Right lobe of liver (tissue), 6 donors: Measurements from ENCODE around the gene LAD1. TPM values are rescaled to one million over a fixed set of nuclear protein-coding genes. Genes with fewer than 3 reads are reported as not detected.

ENCODE experiments used
- ATAC-seq, 4 donors: fragments of 200-7000 bp; cut with Tn5 transposase; one replicate each; pipeline ENCODE4 v1.9.1; 2020; ENCODE audit warnings: mild to moderate bottlenecking in 4 of 4, moderate library complexity in 4 of 4
- DNase-seq, 3 donors: peaks; one replicate each; pipeline ENCODE4 v3.0.0-alpha.2; 2020
- H3K27ac ChIP-seq, 3 donors: fragments of 200-600 bp; one replicate each; pipeline ENCODE4 v1.8.0; 2022
- H3K27me3 ChIP-seq, 2 donors: fragments of 200-600 bp; one replicate each; pipeline ENCODE4 v1.8.0; 2022
- H3K36me3 ChIP-seq, 4 donors: fragments of 200-600 bp; sonication (generic) in 1 of 4; one replicate each; pipeline versions ENCODE4 v1.5.1 to v1.8.0; 2017 to 2022; ENCODE audit warnings: control low read depth in 1 of 4
- H3K4me1 ChIP-seq, 4 donors: fragments of 200-600 bp; sonication (generic) in 1 of 4; one replicate each; pipeline versions ENCODE4 v1.5.1 to v1.8.0; 2017 to 2022; ENCODE audit warnings: control low read depth in 1 of 4
- H3K4me3 ChIP-seq, 3 donors: fragments of 200-600 bp; one replicate each; pipeline ENCODE4 v1.8.0; 2022
- H3K9me3 ChIP-seq, 4 donors: fragments of 200-600 bp; sonication (generic) in 1 of 4; one replicate each; pipeline versions ENCODE4 v1.5.1 to v1.8.0; 2017 to 2022; ENCODE audit warnings: control low read depth in 1 of 4
- POLR2A ChIP-seq: fragments of 450-650 bp; IDR thresholded peaks from one replicate; pipeline ENCODE4 v1.6.1; 2017; ENCODE audit warnings: antibody characterized with exemption, mild to moderate bottlenecking
- WGBS: methylation state at CpG from one replicate; pipeline ENCODE4 v1.1.6; 2018; ENCODE audit warnings: low coverage, low lambda C conversion rate; ENCODE audit not compliant: insufficient coverage; ENCODE audit errors: missing lambda C conversion rate; 5-methylcytosine and 5-hydroxymethylcytosine counted together
- intact Hi-C, 2 donors: fragments of 100-400 bp; cut with DNase I; formaldehyde crosslinking; loops; one replicate each; pipeline versions ENCODE4 v1.11.2 to v1.14.1; 2022
- total RNA-seq, 6 experiments: library from RNA; depleted of rRNA in 2 of 6; stranded (reverse); fragments of >200 nt in 2 of 6; fragmentation: NEBNext Ultra II Directional in 3 of 6; extraction: Animal tissue kit (Norgen Biotek cat#: 25700) in 3 of 6; gene quantifications; one replicate each; pipeline versions ENCODE4 v1.1.0 to v1.2.4, GENCODE V29; 2016 to 2023
- TF ChIP-seq, protein P1 (sequence below), 4 donors: fragments of 200-600 bp in 3 of 4; fragments of 450-650 bp in 1 of 4; IDR thresholded peaks; one replicate each; pipeline versions ENCODE4 v1.5.1 to v1.8.0; 2016 to 2022; ENCODE audit warnings: antibody characterized with exemption in 4 of 4, mild to moderate bottlenecking in 2 of 4
- donor health status: DM: no; HTN: yes; CAD: no.
- donor health status: DM: no; HTN: no; CAD: no.
- donor health status: DM: no; HTN: no; CAD: no.
- donor health status: DM: no; HTN: yes; CAD: no.
- donor health status: DM: no; HTN: yes; CAD: no.

The LAD1 gene
- total RNA-seq, 6 experiments from 2014 or later: 12.2 to 26.7 (median 19.4) TPM

DNA sequence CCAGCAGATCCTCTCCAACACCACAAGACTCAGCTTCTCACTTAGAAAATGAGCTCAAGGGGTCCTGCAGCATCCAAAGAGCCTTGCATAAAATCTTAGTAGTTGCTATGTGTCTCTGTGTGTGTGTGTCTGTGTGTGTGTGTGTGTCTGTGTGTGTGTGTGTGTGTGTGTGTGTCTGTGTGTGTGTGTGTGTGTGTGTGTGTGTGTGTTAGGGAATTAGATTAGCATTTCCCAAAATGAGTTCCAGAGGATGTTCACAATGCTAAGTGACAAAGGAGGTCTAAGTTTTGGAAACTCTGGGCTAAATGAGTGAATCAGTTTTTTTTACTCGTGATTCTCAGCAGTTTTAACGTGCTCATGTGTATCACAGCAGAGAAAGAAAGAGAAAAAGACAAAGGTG lies 52.1 kb downstream of the LAD1 start:
- intact Hi-C loops: no loop called here

DNA sequence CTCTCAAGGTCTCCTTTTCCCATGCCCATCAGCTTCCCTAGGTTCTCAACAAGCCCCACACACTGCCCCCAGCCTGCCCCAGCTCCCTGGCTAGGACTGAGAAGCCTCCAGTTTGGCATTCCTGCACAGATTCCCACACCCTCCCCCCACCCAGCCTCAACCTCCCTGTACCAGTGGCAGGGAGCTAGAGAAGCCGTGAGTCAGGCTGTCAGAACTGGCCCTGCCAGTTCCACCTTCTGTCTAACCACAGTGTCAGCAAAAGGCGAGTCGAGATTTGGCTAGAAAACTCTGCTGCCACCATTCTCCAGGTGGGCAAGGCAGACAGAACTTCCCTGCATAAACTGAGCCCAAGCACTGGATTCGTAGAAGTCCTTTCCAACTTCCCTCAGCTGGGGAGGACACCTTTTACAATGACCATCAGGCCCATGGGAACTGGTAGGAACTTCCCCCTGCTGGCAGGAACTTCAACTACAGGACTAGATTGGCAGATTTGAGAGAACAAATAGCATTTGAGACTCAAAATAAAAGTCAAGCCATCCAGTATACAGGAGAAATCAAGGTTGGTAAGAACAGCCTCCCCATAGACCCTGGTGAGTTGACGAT lies 52.7 kb downstream of the LAD1 start:
- Histone ChIP-seq H3K4me1 (no peaks in the 10 kb centered on the region), H3K36me3 (no peaks in the 10 kb centered on the region), H3K4me3 (no peak overlapping the region), H3K27ac (no peak overlapping the region), H3K9me3 (no peaks in the 10 kb centered on the region), H3K27me3 (no peaks in the 10 kb centered on the region)
- intact Hi-C loops: no loop called here
- WGBS: 53% methylated on average over 5 of the region's 5 CpGs
- ATAC-seq (peak; percentile 62 to 74 (median 68)), DNase-seq (peak in 2 of 3 donors; percentile 16 to 37)
- TF ChIP-seq POLR2A: no peak
- TF ChIP-seq, protein P1, sequence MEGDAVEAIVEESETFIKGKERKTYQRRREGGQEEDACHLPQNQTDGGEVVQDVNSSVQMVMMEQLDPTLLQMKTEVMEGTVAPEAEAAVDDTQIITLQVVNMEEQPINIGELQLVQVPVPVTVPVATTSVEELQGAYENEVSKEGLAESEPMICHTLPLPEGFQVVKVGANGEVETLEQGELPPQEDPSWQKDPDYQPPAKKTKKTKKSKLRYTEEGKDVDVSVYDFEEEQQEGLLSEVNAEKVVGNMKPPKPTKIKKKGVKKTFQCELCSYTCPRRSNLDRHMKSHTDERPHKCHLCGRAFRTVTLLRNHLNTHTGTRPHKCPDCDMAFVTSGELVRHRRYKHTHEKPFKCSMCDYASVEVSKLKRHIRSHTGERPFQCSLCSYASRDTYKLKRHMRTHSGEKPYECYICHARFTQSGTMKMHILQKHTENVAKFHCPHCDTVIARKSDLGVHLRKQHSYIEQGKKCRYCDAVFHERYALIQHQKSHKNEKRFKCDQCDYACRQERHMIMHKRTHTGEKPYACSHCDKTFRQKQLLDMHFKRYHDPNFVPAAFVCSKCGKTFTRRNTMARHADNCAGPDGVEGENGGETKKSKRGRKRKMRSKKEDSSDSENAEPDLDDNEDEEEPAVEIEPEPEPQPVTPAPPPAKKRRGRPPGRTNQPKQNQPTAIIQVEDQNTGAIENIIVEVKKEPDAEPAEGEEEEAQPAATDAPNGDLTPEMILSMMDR (IDR thresholded peaks at IDR 0.05): peak; percentile 40 to 60 (median 50)

More for the DNA sequence above, 52.1 kb downstream of the LAD1 start:
- H3K36me3 ChIP-seq: no peaks in the 10 kb centered on the region
- H3K27me3 ChIP-seq: no peaks in the 10 kb centered on the region
- WGBS: 15% methylated on average over 2 of the region's 2 CpGs
- DNase-seq: no peak
- TF ChIP-seq, protein P1 (IDR thresholded peaks at IDR 0.05): no peak
- no peak for TF ChIP-seq POLR2A
- H3K4me1 ChIP-seq: no peaks in the 10 kb centered on the region
- no peak for ATAC-seq
- no peak overlapping the region for H3K27ac ChIP-seq
- no peak overlapping the region for H3K4me3 ChIP-seq
- no peaks in the 10 kb centered on the region for H3K9me3 ChIP-seq

DNA sequence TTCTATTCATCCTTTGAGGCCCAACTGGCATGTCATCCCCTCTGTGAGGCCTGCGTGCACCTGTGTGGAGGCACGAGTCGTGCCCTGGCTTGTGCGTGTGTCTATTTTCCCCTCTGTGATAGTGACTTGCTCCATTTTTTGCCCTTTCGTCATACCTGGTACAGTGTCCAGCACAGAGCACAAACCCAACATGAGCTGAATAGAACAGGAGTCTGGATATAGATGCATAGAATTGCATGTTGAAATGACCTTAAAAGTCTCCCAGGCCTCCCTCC lies 54.1 kb downstream of the LAD1 start:
- H3K36me3 ChIP-seq: no peaks in the 10 kb centered on the region
- WGBS: 87% methylated on average over 3 of the region's 5 CpGs
- no peaks in the 10 kb centered on the region for H3K27me3 ChIP-seq
- no peak for TF ChIP-seq POLR2A
- TF ChIP-seq, protein P1 (IDR thresholded peaks at IDR 0.05): no peak
- H3K4me1 ChIP-seq: no peaks in the 10 kb centered on the region
- H3K4me3 ChIP-seq: no peak overlapping the region
- ATAC-seq: no peak
- no peaks in the 10 kb centered on the region for H3K9me3 ChIP-seq
- H3K27ac ChIP-seq: no peak overlapping the region
- intact Hi-C loops: no loop called here
- DNase-seq: peak in 1 of 3 donors; percentile 16

DNA sequence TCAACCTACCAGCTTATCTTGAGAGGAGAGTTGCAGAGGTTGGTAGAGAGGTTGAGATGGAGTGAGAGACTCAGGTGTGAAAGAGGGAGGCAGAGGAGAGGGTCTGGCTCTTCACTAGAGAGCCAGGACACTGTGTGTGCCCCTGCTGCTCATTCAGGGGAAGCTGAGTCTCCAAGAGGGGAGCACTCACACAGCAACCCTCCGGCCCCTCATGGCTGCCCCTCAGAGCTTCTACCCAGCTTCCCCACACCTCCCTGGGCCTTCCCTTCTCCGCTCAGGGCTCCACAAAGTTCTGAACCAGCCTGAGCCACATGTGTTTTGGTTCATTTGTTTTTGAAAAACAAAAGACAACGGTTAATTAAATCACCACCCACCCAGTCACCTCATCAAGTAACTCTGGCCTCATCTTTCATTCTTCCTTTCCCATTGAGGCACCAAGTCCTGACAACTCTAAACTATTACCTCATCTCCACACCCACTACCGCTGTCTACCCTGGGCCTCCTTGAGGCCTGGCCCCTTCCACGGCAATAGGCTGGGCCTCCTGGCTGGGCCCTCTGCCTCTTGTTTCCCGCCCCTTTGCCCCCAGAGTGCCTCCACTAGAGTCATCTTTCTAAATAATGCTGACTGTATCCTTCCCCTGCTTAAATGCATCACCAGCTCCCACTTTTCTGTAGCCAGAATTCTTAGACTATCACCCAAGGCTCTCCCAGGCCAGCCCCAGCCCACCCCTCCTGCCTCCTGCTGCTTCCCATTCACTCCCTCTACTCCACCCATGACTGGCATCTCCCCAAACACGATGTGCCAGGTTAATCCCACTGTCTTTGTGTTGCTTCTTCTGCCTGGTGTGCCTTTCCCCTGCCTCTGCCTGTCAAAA lies 54.7 kb downstream of the LAD1 start:
- intact Hi-C loops: no loop called here
- DNase-seq: peak in 1 of 3 donors; percentile 7

More for the DNA sequence above, 54.7 kb downstream of the LAD1 start:
- Histone ChIP-seq H3K27ac (no peak overlapping the region), H3K4me1 (no peaks in the 10 kb centered on the region), H3K27me3 (no peaks in the 10 kb centered on the region), H3K9me3 (no peaks in the 10 kb centered on the region), H3K4me3 (no peak overlapping the region), H3K36me3 (no peaks in the 10 kb centered on the region)
- TF ChIP-seq, protein P1 (IDR thresholded peaks at IDR 0.05): no peak
- no peak for TF ChIP-seq POLR2A
- WGBS: 76% methylated on average over 5 of the region's 7 CpGs
- no peak for ATAC-seq
